Stimulated activated naive CD4-positive, alpha-beta T cell (primary cell): Measurements from ENCODE around the gene ZNF646.

Source experiments
- DNase-seq, 6 experiments: peaks; one replicate each; lab custom pipeline; 2025; lab: John Stamatoyannopoulos, UW

Gene ZNF646

DNA sequence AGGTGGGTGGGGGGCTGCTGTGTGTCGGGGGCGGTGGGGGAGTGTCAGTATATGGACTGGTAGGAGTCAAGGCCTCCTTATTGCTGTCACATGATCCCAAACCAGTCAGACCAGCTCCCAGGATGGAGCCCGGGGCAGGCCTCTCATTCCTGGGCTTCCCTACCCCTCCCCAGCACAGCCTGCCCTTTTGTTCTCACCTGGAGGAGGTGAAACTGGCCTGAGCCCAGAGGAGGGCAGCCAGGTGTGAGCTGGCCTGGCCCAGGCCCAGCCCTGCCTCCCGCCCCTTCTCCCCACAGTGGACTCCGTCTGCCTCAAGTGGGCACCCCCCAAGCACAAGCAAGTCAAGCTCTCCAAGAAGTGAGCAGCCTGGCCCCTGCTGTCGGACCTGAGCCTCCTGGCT is 56.7 kb downstream of the ZNF646 start:
- DNase-seq: no peak

DNA sequence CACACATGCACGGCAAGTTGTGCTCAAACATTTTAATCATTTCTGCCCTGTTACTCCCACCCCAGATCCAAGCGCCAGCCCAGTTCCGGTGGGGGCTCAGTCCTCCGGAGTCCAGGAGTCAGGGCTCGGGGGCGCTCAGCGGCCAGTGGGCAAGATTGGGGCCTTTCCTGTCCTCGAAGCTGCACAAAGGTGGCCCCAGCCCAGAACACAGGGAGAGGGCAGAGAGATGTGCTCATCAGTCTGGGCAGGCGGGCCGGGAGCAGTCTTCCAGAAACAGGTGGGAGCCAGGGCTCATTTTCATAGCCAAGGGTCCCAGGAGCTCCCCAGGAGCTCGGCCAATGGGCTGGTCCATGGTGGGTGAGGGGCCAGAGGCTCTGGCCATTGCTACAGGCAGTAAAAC is 57.2 kb downstream of the ZNF646 start:
- no peak for DNase-seq

DNA sequence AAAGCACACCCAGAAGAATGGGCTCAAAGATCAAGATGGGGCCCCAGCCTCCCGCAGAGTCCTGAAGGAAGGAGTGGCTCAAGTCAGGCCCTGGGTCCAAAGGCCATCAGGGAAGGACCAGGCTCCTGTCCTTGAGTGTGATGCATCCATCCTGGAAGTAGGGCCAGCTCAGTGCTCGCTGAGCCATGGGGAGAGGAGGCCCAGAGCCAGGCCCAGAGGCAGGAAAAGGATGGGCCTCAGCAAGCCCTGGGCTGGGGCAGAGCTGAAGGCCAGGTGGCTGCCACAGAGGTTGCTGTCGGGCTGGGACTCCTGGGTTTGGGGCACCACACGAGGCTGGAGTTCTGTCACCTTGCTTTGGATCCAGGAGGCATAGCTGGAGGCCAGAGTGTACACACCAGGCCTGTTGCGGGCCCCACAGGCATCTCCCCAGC is 57.6 kb downstream of the ZNF646 start:
- DNase-seq: no peak

GRCh38 chr16:31132303-31132979 is 58.2 kb downstream of the ZNF646 start:
- no peak for DNase-seq

DNA sequence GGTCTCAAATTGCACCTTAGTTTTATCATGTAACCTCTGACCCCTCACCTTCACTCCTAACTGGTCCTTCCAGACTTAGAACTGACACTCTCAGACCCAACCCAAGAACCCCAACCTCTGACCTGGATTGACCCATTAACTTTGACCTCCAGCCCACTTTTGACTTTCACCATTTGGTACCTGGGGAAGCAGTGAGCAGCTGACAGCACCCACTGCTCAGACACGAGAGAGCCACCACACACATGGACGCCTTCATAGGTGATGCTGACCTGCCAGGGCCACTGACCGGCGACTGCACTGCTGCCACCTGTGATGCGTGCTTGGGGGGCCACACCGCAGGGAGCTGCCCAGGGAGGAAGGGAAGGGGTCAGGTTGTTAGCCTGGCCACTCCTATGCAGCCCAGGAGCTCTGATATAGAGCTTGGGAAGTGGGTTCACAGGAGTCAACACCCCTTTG is 58.9 kb downstream of the ZNF646 start:
- DNase-seq: no peak
